ENCODE measurements around the gene TEX53. TPM values are rescaled to one million over a fixed set of nuclear protein-coding genes. Genes with fewer than 3 reads are reported as not detected.

The TEX53 gene
- total and polyA plus RNA-seq, 2 donors (not counting 1 experiment from before 2014, with no cell fraction given), result not detected

DNA sequence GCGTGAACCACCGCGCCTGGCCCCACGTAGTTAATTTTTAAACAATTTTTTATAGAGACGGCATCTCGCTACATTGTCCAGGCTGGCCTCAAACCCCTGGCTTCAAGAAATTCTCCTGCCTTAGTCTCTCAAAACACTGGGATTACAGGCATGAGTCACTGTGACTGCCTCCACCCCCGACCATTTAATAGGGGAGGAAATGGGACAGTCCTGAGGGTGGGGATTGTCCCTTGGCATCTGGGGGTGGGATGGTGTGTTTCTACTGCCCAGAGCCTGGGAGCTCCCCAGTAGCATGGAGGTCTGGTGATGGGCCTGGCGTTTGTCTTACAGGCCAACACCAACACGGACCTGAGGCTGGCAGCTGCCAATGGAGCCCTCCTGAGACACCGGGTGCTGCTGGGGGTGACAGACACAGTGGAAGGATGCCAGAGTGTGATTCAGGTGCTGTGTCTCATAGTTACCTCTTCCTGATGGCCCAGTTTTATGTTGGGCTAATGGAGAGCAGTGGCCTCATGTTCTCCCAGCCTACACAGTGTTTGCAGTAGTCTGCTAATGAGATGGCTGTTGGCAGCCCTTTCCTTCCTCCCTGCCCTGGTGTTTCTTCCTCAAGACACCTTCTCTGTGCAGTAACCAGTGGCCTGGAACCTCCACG, 24.0 kb downstream of the TEX53 start:
- intact Hi-C loops (cut with micrococcal nuclease), result no loop called here
- H3K79me2 ChIP-seq (ENCODE audit: control insufficient read depth, insufficient read depth, low read length), result no peaks in the 10 kb centered on the region
- no peaks in the 10 kb centered on the region for H4K20me1 ChIP-seq (ENCODE audit: control insufficient read depth, insufficient read depth, low read length, poor library complexity, severe bottlenecking)
- peaks cover 22 to 90% of the 10 kb centered on the region in 2 experiments for H3K36me3 ChIP-seq (replicated peaks in 1 of 2; ENCODE audit: control extremely low read depth in 1 of 2, control insufficient read depth in 1 of 2, extremely low read depth in 1 of 2, insufficient read depth in 2 of 2, low read length in 1 of 2)
- H3K9me3 ChIP-seq (ENCODE audit: control extremely low read depth in 1 of 3, control insufficient read depth in 2 of 3, insufficient read depth in 1 of 3, low read length in 2 of 3), result no peaks in the 10 kb centered on the region
- 96% methylated on average over 4 of the region's 11 CpGs for WGBS (ENCODE audit: insufficient coverage)
- no peak overlapping the region for H2AFZ ChIP-seq (ENCODE audit: insufficient read depth, low read depth, low read length, poor library complexity, severe bottlenecking)
- no peaks in the 10 kb centered on the region for H3K27me3 Mint-ChIP-seq
- no peak overlapping the region for H3K4me3 Mint-ChIP-seq
- H3K9ac ChIP-seq (ENCODE audit: low read length), result no peak overlapping the region
- H3K27me3 ChIP-seq (replicated peaks in 1 of 4; ENCODE audit: control extremely low read depth in 1 of 4, control insufficient read depth in 3 of 4, insufficient read depth in 4 of 4, low read length in 3 of 4), result no peaks in the 10 kb centered on the region
- no peak overlapping the region for H3K27ac Mint-ChIP-seq
- POLR2A ChIA-PET, result no interaction called here
- H3K4me2 ChIP-seq (replicated peaks; ENCODE audit: low read depth, low read length, poor library complexity, severe bottlenecking), result no peak overlapping the region
- DNase-seq (no peak), ATAC-seq (ENCODE audit: low read depth) (no peak)
- H3K4me1 ChIP-seq (ENCODE audit: control insufficient read depth in 2 of 2, insufficient read depth in 2 of 2, low read length in 2 of 2), result no peaks in the 10 kb centered on the region
- no peak overlapping the region for H3K27ac ChIP-seq (ENCODE audit: low read length in 2 of 2)
- CTCF ChIA-PET, result interaction anchor here (0.5 to 0.7 kb wide), 2 partner anchors 42 to 93 kb away, joined by 3 to 4 read pairs; no protein-coding TSS in a partner anchor
- no peaks in the 10 kb centered on the region for H3K4me1 Mint-ChIP-seq
- no peaks in the 10 kb centered on the region for H3K9me3 Mint-ChIP-seq (ENCODE audit: insufficient read depth)
- no peak overlapping the region for H3K4me3 ChIP-seq (ENCODE audit: control extremely low read depth in 1 of 5, extremely low read depth in 1 of 5, insufficient read depth in 1 of 5, low read depth in 2 of 5, low read length in 4 of 5)
- no peak for TF ChIP-seq EZH2 (IDR thresholded peaks at IDR 0.05; ENCODE audit: borderline replicate concordance, insufficient read depth, low read depth, low read length, poor library complexity, severe bottlenecking)
- TF ChIP-seq, protein P1, sequence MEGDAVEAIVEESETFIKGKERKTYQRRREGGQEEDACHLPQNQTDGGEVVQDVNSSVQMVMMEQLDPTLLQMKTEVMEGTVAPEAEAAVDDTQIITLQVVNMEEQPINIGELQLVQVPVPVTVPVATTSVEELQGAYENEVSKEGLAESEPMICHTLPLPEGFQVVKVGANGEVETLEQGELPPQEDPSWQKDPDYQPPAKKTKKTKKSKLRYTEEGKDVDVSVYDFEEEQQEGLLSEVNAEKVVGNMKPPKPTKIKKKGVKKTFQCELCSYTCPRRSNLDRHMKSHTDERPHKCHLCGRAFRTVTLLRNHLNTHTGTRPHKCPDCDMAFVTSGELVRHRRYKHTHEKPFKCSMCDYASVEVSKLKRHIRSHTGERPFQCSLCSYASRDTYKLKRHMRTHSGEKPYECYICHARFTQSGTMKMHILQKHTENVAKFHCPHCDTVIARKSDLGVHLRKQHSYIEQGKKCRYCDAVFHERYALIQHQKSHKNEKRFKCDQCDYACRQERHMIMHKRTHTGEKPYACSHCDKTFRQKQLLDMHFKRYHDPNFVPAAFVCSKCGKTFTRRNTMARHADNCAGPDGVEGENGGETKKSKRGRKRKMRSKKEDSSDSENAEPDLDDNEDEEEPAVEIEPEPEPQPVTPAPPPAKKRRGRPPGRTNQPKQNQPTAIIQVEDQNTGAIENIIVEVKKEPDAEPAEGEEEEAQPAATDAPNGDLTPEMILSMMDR (IDR thresholded peaks at IDR 0.05), result no peak

DNA sequence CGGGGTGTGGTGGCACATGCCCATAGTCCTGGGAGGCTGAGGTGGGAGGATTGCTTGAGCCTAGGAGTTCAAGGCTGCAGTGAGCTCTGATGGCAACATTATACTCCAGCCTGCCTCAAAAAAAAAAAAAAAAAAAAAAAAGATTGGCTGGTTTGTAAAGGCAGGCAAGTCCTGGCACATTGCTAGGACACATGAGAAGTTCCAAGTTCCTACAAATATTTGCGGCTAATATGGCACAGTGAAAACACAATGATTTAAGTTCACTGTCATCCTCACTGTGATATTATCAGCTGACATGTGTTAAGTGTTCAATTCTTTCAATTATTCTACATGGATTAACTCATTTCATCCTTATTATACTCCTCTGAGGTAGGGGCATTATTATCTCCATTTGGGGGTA, 26.4 kb downstream of the TEX53 start:
- H3K4me2 ChIP-seq (replicated peaks; ENCODE audit: low read depth, low read length, poor library complexity, severe bottlenecking), result no peak overlapping the region
- H3K4me3 Mint-ChIP-seq, result no peak overlapping the region

More for the DNA sequence above, 26.4 kb downstream of the TEX53 start:
- ChIA-PET POLR2A (no interaction called here), CTCF (interaction anchor here (0.7 kb wide), 1 partner anchor 287 kb away, joined by 3 read pairs; no protein-coding TSS in a partner anchor)
- Histone ChIP-seq H4K20me1 (ENCODE audit: control insufficient read depth, insufficient read depth, low read length, poor library complexity, severe bottlenecking) (peaks cover 7% of the 10 kb centered on the region), H3K4me3 (ENCODE audit: control extremely low read depth in 1 of 5, extremely low read depth in 1 of 5, insufficient read depth in 1 of 5, low read depth in 2 of 5, low read length in 4 of 5) (no peak overlapping the region), H3K79me2 (ENCODE audit: control insufficient read depth, insufficient read depth, low read length) (peaks cover 12% of the 10 kb centered on the region), H3K27me3 (replicated peaks in 1 of 4; ENCODE audit: control extremely low read depth in 1 of 4, control insufficient read depth in 3 of 4, insufficient read depth in 4 of 4, low read length in 3 of 4) (no peaks in the 10 kb centered on the region), H2AFZ (ENCODE audit: insufficient read depth, low read depth, low read length, poor library complexity, severe bottlenecking) (no peak overlapping the region), H3K9ac (ENCODE audit: low read length) (no peak overlapping the region), H3K9me3 (ENCODE audit: control extremely low read depth in 1 of 3, control insufficient read depth in 2 of 3, insufficient read depth in 1 of 3, low read length in 2 of 3) (no peaks in the 10 kb centered on the region), H3K4me1 (ENCODE audit: control insufficient read depth in 2 of 2, insufficient read depth in 2 of 2, low read length in 2 of 2) (no peaks in the 10 kb centered on the region), H3K27ac (ENCODE audit: low read length in 2 of 2) (no peak overlapping the region), H3K36me3 (replicated peaks in 1 of 2; ENCODE audit: control extremely low read depth in 1 of 2, control insufficient read depth in 1 of 2, extremely low read depth in 1 of 2, insufficient read depth in 2 of 2, low read length in 1 of 2) (peaks cover 26 to 92% of the 10 kb centered on the region in 2 experiments)
- no peaks in the 10 kb centered on the region for H3K27me3 Mint-ChIP-seq
- TF ChIP-seq EZH2 (IDR thresholded peaks at IDR 0.05; ENCODE audit: borderline replicate concordance, insufficient read depth, low read depth, low read length, poor library complexity, severe bottlenecking), result no peak
- TF ChIP-seq, protein P1 (IDR thresholded peaks at IDR 0.05), result no peak
- DNase-seq, result no peak
- intact Hi-C loops (cut with micrococcal nuclease), result no loop called here
- WGBS (ENCODE audit: insufficient coverage), result no CpG with 5 or more reads among the region's 2 CpGs
- H3K27ac Mint-ChIP-seq, result no peak overlapping the region
- no peaks in the 10 kb centered on the region for H3K9me3 Mint-ChIP-seq (ENCODE audit: insufficient read depth)
- no peaks in the 10 kb centered on the region for H3K4me1 Mint-ChIP-seq
- no peak for ATAC-seq (ENCODE audit: low read depth)
